Mesenchymal stem cell (in vitro differentiated cells and primary cell): ENCODE data around the gene RPLP2.

Experiments
- DNase-seq: peaks from one replicate; pipeline ENCODE4 v3.0.0-alpha.2; 2013
- H2AFZ ChIP-seq: one replicate; pipeline ENCODE4 v1.6.1; 2013; ENCODE audit warnings: low read depth, mild to moderate bottlenecking, control low read depth, inconsistent platforms, low read length, moderate library complexity
- H2AK5ac ChIP-seq: 2 replicates; pipeline ENCODE4 v1.6.1; 2013; ENCODE audit warnings: low read length, moderate library complexity, mild to moderate bottlenecking, inconsistent platforms; ENCODE audit not compliant: severe bottlenecking
- H2BK120ac ChIP-seq: one replicate; pipeline ENCODE4 v1.6.1; 2013; ENCODE audit warnings: low read depth, mild to moderate bottlenecking, inconsistent platforms, low read length, moderate library complexity
- H2BK12ac ChIP-seq, 2 experiments: one replicate each; pipeline ENCODE4 v1.6.1; 2013; ENCODE audit warnings: inconsistent platforms in 2 of 2, low read length in 2 of 2, mild to moderate bottlenecking in 2 of 2, moderate library complexity in 2 of 2, control low read depth in 1 of 2
- H2BK15ac ChIP-seq: one replicate; pipeline ENCODE4 v1.6.1; 2013; ENCODE audit warnings: mild to moderate bottlenecking, low read depth, inconsistent platforms; ENCODE audit not compliant: poor library complexity, severe bottlenecking
- H2BK5ac ChIP-seq: 2 replicates; pipeline ENCODE4 v1.6.1; 2013; ENCODE audit warnings: low read depth, mild to moderate bottlenecking, low read length, control low read depth, inconsistent platforms; ENCODE audit not compliant: poor library complexity, severe bottlenecking
- H3K14ac ChIP-seq, 2 experiments: one replicate each; pipeline ENCODE4 v1.6.1; 2013; ENCODE audit warnings: inconsistent platforms in 2 of 2, low read length in 2 of 2, control low read depth in 1 of 2, mild to moderate bottlenecking in 1 of 2, moderate library complexity in 1 of 2
- H3K18ac ChIP-seq, 2 experiments: one replicate each; pipeline ENCODE4 v1.6.1; 2013; ENCODE audit warnings: inconsistent platforms in 2 of 2, low read length in 2 of 2, control low read depth in 1 of 2, low read depth in 1 of 2, mild to moderate bottlenecking in 1 of 2
- H3K23ac ChIP-seq, 2 experiments: one replicate each; pipeline ENCODE4 v1.6.1; 2013; ENCODE audit warnings: inconsistent platforms in 2 of 2, low read length in 2 of 2, mild to moderate bottlenecking in 2 of 2, moderate library complexity in 2 of 2, control low read depth in 1 of 2
- H3K27ac ChIP-seq: 2 replicates; pipeline ENCODE4 v1.5.1; 2013; ENCODE audit warnings: mild to moderate bottlenecking, moderate library complexity, low read length, control low read depth, inconsistent platforms; ENCODE audit not compliant: poor library complexity, severe bottlenecking
- H3K27me3 ChIP-seq, 2 experiments: 2 replicates each; pipeline versions ENCODE4 v1.6.1 to v1.7.0; 2013; ENCODE audit warnings: low read length in 2 of 2, mild to moderate bottlenecking in 2 of 2, moderate library complexity in 2 of 2, control low read depth in 1 of 2, inconsistent platforms in 1 of 2; ENCODE audit not compliant: control insufficient read depth in 1 of 2, insufficient read depth in 1 of 2
- H3K36me3 ChIP-seq, 2 experiments: 2 replicates each; pipeline versions ENCODE4 v1.6.1 to v1.7.0; 2013; ENCODE audit warnings: low read length in 2 of 2, control low read depth in 1 of 2, inconsistent platforms in 1 of 2, low read depth in 1 of 2, mild to moderate bottlenecking in 1 of 2; ENCODE audit not compliant: insufficient read depth in 2 of 2, control insufficient read depth in 1 of 2
- H3K4ac ChIP-seq, 2 experiments: one replicate each; pipeline ENCODE4 v1.6.1; 2013; ENCODE audit warnings: inconsistent platforms in 2 of 2, low read length in 2 of 2, mild to moderate bottlenecking in 2 of 2, moderate library complexity in 2 of 2, control low read depth in 1 of 2, low read depth in 1 of 2
- H3K4me1 ChIP-seq: 2 replicates; pipeline ENCODE4 v1.6.1; 2013; ENCODE audit warnings: low read depth, low read length, control low read depth; ENCODE audit not compliant: control insufficient read depth, insufficient read depth
- H3K4me2 ChIP-seq: 2 replicates; pipeline ENCODE4 v1.6.1; 2013; ENCODE audit warnings: low read length, mild to moderate bottlenecking, inconsistent platforms; ENCODE audit not compliant: poor library complexity, severe bottlenecking
- H3K4me3 ChIP-seq, 2 experiments: 2 replicates each; pipeline versions ENCODE4 v1.5.1 to v1.7.0; 2013; ENCODE audit warnings: low read length in 2 of 2, mild to moderate bottlenecking in 2 of 2, control low read depth in 1 of 2, low read depth in 1 of 2; ENCODE audit not compliant: insufficient read depth in 1 of 2
- H3K79me1 ChIP-seq: replicated peaks from 2 replicates; pipeline ENCODE4 v1.6.1; 2013; ENCODE audit warnings: mild to moderate bottlenecking, control low read depth, low read length, inconsistent platforms; ENCODE audit not compliant: poor library complexity, severe bottlenecking
- H3K9ac ChIP-seq: 2 replicates; pipeline ENCODE4 v1.7.0; 2013; ENCODE audit warnings: mild to moderate bottlenecking, low read length, moderate library complexity
- H3K9me3 ChIP-seq: 2 replicates; pipeline ENCODE4 v1.7.0; 2013; ENCODE audit warnings: mild to moderate bottlenecking, low read length; ENCODE audit not compliant: control insufficient read depth
- H4K8ac ChIP-seq: one replicate; pipeline ENCODE4 v1.6.1; 2013; ENCODE audit warnings: inconsistent platforms, mild to moderate bottlenecking, low read length, moderate library complexity
- H4K91ac ChIP-seq: one replicate; pipeline ENCODE4 v1.6.1; 2013; ENCODE audit warnings: mild to moderate bottlenecking, low read length, inconsistent platforms
- WGBS: methylation state at CpG from one replicate; pipeline ENCODE4 v1.1.7; 2013; ENCODE audit warnings: mixed read lengths; 5-methylcytosine and 5-hydroxymethylcytosine counted together

Gene RPLP2

GRCh38 chr11:788953-789940 is 20.5 kb upstream of the RPLP2 start:
- Histone ChIP-seq H2AFZ (no peak overlapping the region), H2BK120ac (no peak overlapping the region), H2AK5ac (no peak overlapping the region), H3K4ac (peak overlapping the region in 1 of 2 experiments; percentile 30), H4K8ac (no peak overlapping the region), H3K9me3 (no peaks in the 10 kb centered on the region), H4K91ac (no peak overlapping the region), H3K36me3 (peaks cover 17 to 36% of the 10 kb centered on the region in 2 experiments), H3K27me3 (peaks cover 4 to 14% of the 10 kb centered on the region in 2 experiments), H3K18ac (no peak overlapping the region), H3K9ac (no peak overlapping the region), H3K4me1 (peaks cover 16% of the 10 kb centered on the region), H3K23ac (no peak overlapping the region), H2BK15ac (no peak overlapping the region), H2BK5ac (no peak overlapping the region), H3K79me1 (peaks cover 3% of the 10 kb centered on the region), H3K4me2 (no peak overlapping the region), H3K14ac (no peak overlapping the region), H2BK12ac (no peak overlapping the region), H3K27ac (no peak overlapping the region), H3K4me3 (peak overlapping the region in 1 of 2 experiments; percentile 72)
- DNase-seq: no peak
- 65% methylated on average over 31 of the region's 31 CpGs for whole genome bisulfite sequencing

- no peak within 1 kb of the TSS for H4K91ac ChIP-seq
These were observed 19.8 kb upstream of the RPLP2 start, which contains the start of gene CEND1 for GRCh38 chr11:789943-790342. Gene CEND1 (minus strand): TSS chr11:790090. CDS start chr11:788576, 1,514 bp downstream.

GRCh38 chr11:790721-791564 is 18.8 kb upstream of the RPLP2 start:
- H3K4me1 ChIP-seq: peaks cover 32% of the 10 kb centered on the region
- no peak overlapping the region for H2BK12ac ChIP-seq
- H2BK120ac ChIP-seq: no peak overlapping the region
- no peak overlapping the region for H3K18ac ChIP-seq
- no peak overlapping the region for H2BK5ac ChIP-seq
- H2AK5ac ChIP-seq: no peak overlapping the region
- peak overlapping the region; percentile 13 to 30 for H3K4ac ChIP-seq
- no peak overlapping the region for H2AFZ ChIP-seq
- peak overlapping the region; percentile 29 for H3K9ac ChIP-seq
- H3K23ac ChIP-seq: no peak overlapping the region
- H3K14ac ChIP-seq: no peak overlapping the region
- 73% methylated on average over 18 of the region's 18 CpGs for WGBS
- peak overlapping the region; percentile 33 for H2BK15ac ChIP-seq
- peak overlapping the region; percentile 29 for H4K8ac ChIP-seq
- H4K91ac ChIP-seq: no peak overlapping the region
- no peak overlapping the region for H3K4me2 ChIP-seq
- peaks cover 19 to 43% of the 10 kb centered on the region in 2 experiments for H3K36me3 ChIP-seq
- no peak overlapping the region for H3K4me3 ChIP-seq
- DNase-seq: peak; percentile 30
- peaks cover 3% of the 10 kb centered on the region for H3K79me1 ChIP-seq
- H3K27ac ChIP-seq: no peak overlapping the region
- no peaks in the 10 kb centered on the region for H3K9me3 ChIP-seq
- H3K27me3 ChIP-seq: peaks cover 4 to 14% of the 10 kb centered on the region in 2 experiments

More at GRCh38 chr11:789943-790342, 19.8 kb upstream of the RPLP2 start, which contains the start of gene CEND1:
- H3K36me3 ChIP-seq: peaks cover 19 to 43% of the 10 kb centered on the region in 2 experiments
- H2AFZ ChIP-seq: no peak within 1 kb of the TSS
- no peak within 1 kb of the TSS for H2BK120ac ChIP-seq
- no peak within 1 kb of the TSS for H3K18ac ChIP-seq
- H3K27ac ChIP-seq: no peak within 1 kb of the TSS
- no peak within 1 kb of the TSS for H2BK15ac ChIP-seq
- WGBS: 19% methylated on average over 32 of the region's 44 CpGs
- H3K9ac ChIP-seq: peak within 1 kb of the TSS; percentile 29
- no peak within 1 kb of the TSS for H3K14ac ChIP-seq
- H2AK5ac ChIP-seq: no peak within 1 kb of the TSS
- no peak within 1 kb of the TSS for H2BK12ac ChIP-seq
- H2BK5ac ChIP-seq: no peak within 1 kb of the TSS
- H3K4me2 ChIP-seq: no peak within 1 kb of the TSS
- DNase-seq: peak; percentile 24
- peak within 1 kb of the TSS in 1 of 2 experiments; percentile 72 for H3K4me3 ChIP-seq
- H3K4me1 ChIP-seq: peaks cover 22% of the 10 kb centered on the region
- no peaks in the 10 kb centered on the region for H3K9me3 ChIP-seq
- no peak within 1 kb of the TSS for H3K23ac ChIP-seq
- peaks cover 4 to 14% of the 10 kb centered on the region in 2 experiments for H3K27me3 ChIP-seq
- H3K4ac ChIP-seq: peak within 1 kb of the TSS; percentile 30
- H4K8ac ChIP-seq: peak within 1 kb of the TSS; percentile 19
- peaks cover 3% of the 10 kb centered on the region for H3K79me1 ChIP-seq
